Ovary (tissue), 3 donors: ENCODE data around the gene PIGL.

Experiments
- POLR2A ChIP-seq: fragments of 450-650 bp; IDR thresholded peaks from one replicate; pipeline ENCODE4 v1.6.1; 2017; ENCODE audit warnings: antibody characterized with exemption, mild to moderate bottlenecking, moderate library complexity
- TF ChIP-seq, protein P1 (sequence below), 3 donors: fragments of 450-650 bp in 2 of 3; fragments of 200-600 bp in 1 of 3; IDR thresholded peaks; one replicate each; pipeline versions ENCODE4 v1.5.1 to v1.8.0; 2016 to 2022; ENCODE audit warnings: antibody characterized with exemption in 3 of 3, mild to moderate bottlenecking in 1 of 3
- donor health status: DM: no; HTN: no; CAD: no.

DNA sequence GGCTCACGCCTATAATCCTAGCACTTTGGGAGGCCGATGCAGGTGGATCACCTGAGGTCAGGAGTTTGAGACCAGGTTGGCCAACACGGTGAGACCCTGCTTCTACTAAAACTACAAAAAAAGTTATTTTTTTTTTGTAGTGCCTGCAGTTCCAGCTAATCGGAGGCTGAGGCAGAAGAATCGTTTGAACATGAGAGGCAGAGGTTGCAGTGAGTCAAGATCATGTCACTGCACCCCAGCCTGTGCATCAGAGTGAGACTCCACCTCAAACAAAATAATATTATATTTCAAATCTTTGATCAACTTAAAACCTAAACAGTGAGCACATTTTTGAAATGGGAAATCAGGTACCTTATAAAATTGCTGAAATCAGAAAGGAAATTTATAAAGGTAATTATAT, 38.2 kb upstream of the PIGL start:
- no peak for TF ChIP-seq POLR2A
- TF ChIP-seq, protein P1, sequence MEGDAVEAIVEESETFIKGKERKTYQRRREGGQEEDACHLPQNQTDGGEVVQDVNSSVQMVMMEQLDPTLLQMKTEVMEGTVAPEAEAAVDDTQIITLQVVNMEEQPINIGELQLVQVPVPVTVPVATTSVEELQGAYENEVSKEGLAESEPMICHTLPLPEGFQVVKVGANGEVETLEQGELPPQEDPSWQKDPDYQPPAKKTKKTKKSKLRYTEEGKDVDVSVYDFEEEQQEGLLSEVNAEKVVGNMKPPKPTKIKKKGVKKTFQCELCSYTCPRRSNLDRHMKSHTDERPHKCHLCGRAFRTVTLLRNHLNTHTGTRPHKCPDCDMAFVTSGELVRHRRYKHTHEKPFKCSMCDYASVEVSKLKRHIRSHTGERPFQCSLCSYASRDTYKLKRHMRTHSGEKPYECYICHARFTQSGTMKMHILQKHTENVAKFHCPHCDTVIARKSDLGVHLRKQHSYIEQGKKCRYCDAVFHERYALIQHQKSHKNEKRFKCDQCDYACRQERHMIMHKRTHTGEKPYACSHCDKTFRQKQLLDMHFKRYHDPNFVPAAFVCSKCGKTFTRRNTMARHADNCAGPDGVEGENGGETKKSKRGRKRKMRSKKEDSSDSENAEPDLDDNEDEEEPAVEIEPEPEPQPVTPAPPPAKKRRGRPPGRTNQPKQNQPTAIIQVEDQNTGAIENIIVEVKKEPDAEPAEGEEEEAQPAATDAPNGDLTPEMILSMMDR (IDR thresholded peaks at IDR 0.05): no peak
